Keratinocyte (primary cell): ENCODE results near the gene SCD. TPM values are rescaled to one million over a fixed set of nuclear protein-coding genes. Genes with fewer than 3 reads are reported as not detected.

Experiments
- DNase-seq: peaks from one replicate; pipeline ENCODE4 v3.0.0-alpha.2; 2011; ENCODE audit warnings: low read depth, missing footprints, low spot score
- FAIRE-seq: peaks from 2 replicates; lab custom pipeline; 2011; peaks lifted over from hg19 to GRCh38; lab: Jason Lieb, UNC
- H2AFZ ChIP-seq: 2 replicates; pipeline ENCODE4 v1.6.0; 2012; ENCODE audit warnings: low read length, control low read depth, inconsistent platforms; ENCODE audit not compliant: control insufficient read depth
- H3K27ac ChIP-seq: 2 replicates; pipeline ENCODE4 v1.5.1; 2011; ENCODE audit warnings: low read length; ENCODE audit not compliant: control insufficient read depth, insufficient read depth
- H3K27me3 ChIP-seq: 3 replicates; pipeline ENCODE4 v1.6.0; 2011; ENCODE audit warnings: low read length; ENCODE audit not compliant: control insufficient read depth, insufficient read depth; ENCODE audit errors: extremely low read depth
- H3K36me3 ChIP-seq, 2 experiments: 2 replicates in 1 of 2; 3 replicates in 1 of 2; pipeline ENCODE4 v1.5.1; 2011; ENCODE audit warnings: low read length in 2 of 2, mild to moderate bottlenecking in 1 of 2; ENCODE audit not compliant: control insufficient read depth in 2 of 2, insufficient read depth in 2 of 2; ENCODE audit errors: extremely low read depth in 1 of 2
- H3K4me1 ChIP-seq: 3 replicates; pipeline ENCODE4 v1.5.1; 2011; ENCODE audit warnings: low read length; ENCODE audit not compliant: control insufficient read depth, insufficient read depth; ENCODE audit errors: extremely low read depth
- H3K4me2 ChIP-seq: 3 replicates; pipeline ENCODE4 v1.6.0; 2011; ENCODE audit warnings: low read depth, low read length; ENCODE audit not compliant: control insufficient read depth, insufficient read depth; ENCODE audit errors: extremely low read depth
- H3K4me3 ChIP-seq, 3 experiments: fragments of 200-600 bp in 1 of 3; sonication (generic) in 1 of 3; 2 replicates in 2 of 3; 3 replicates in 1 of 3; pipeline ENCODE4 v1.5.1; 2011 to 2016; ENCODE audit warnings: low read length in 3 of 3, mild to moderate bottlenecking in 3 of 3, control low read depth in 2 of 3, inconsistent platforms in 1 of 3, low read depth in 1 of 3, mixed read lengths in 1 of 3, mixed run types in 1 of 3, moderate library complexity in 1 of 3; ENCODE audit not compliant: control insufficient read depth in 2 of 3, insufficient read depth in 2 of 3; ENCODE audit errors: extremely low read depth in 1 of 3
- H3K79me2 ChIP-seq: 2 replicates; pipeline ENCODE4 v1.6.0; 2012; ENCODE audit warnings: low read length; ENCODE audit not compliant: control insufficient read depth, insufficient read depth
- H3K9ac ChIP-seq: 3 replicates; pipeline ENCODE4 v1.6.0; 2011; ENCODE audit warnings: low read length; ENCODE audit not compliant: control insufficient read depth, insufficient read depth; ENCODE audit errors: extremely low read depth
- H3K9me1 ChIP-seq: 3 replicates; pipeline ENCODE4 v1.6.0; 2011; ENCODE audit warnings: low read length; ENCODE audit not compliant: control insufficient read depth, insufficient read depth; ENCODE audit errors: extremely low read depth
- H3K9me3 ChIP-seq: 2 replicates; pipeline ENCODE4 v1.5.1; 2012; ENCODE audit warnings: low read depth, low read length; ENCODE audit not compliant: control insufficient read depth
- H4K20me1 ChIP-seq: 3 replicates; pipeline ENCODE4 v1.6.0; 2011; ENCODE audit warnings: low read length; ENCODE audit not compliant: control insufficient read depth, insufficient read depth; ENCODE audit errors: extremely low read depth
- EZH2 ChIP-seq: IDR thresholded peaks from one replicate; pipeline ENCODE4 v1.6.1; 2012; ENCODE audit warnings: inconsistent platforms, mild to moderate bottlenecking, low read length, moderate library complexity
- dilution Hi-C: fragments of 300-500 bp; cut with MboI; formaldehyde crosslinking; loops from one replicate; pipeline ENCODE4 v1.7.0; 2020; ENCODE audit warnings: low sequenced_read_pairs; ENCODE audit not compliant: extremely low pct_ligation_motif_present
- polyA plus RNA-seq, 5 experiments: library from polyadenylated mRNA; depleted of rRNA in 3 of 5; stranded (reverse) in 3 of 5; stranded (forward) in 1 of 5; unstranded in 1 of 5; fragments of >200 nt; gene quantifications; 1 replicate in 1 of 5; 2 replicates in 3 of 5; 3 replicates in 1 of 5; pipeline versions ENCODE4 v1.2.1 to v1.2.3, GENCODE V29; 2011 to 2012; ENCODE audit warnings: missing spikeins in 2 of 5, low read depth in 1 of 5, low replicate concordance in 1 of 5
- TF ChIP-seq, protein P1 (sequence below), 3 experiments: IDR thresholded peaks in 1 of 3; conservative IDR thresholded peaks in 1 of 3; optimal IDR thresholded peaks in 1 of 3; 2 replicates in 2 of 3; 3 replicates in 1 of 3; pipeline versions ENCODE3 to v1.5.1; 2011; ENCODE audit warnings: low read length in 3 of 3, mild to moderate bottlenecking in 3 of 3, moderate library complexity in 2 of 3, control low read depth in 1 of 3, inconsistent platforms in 1 of 3; ENCODE audit not compliant: insufficient read depth in 2 of 3; ENCODE audit errors: extremely low read depth in 1 of 3

Gene SCD
- polyA plus RNA-seq, 1 donor (not counting 4 experiments of a cell fraction or from before 2014, with no cell fraction given): 1,275 TPM

DNA sequence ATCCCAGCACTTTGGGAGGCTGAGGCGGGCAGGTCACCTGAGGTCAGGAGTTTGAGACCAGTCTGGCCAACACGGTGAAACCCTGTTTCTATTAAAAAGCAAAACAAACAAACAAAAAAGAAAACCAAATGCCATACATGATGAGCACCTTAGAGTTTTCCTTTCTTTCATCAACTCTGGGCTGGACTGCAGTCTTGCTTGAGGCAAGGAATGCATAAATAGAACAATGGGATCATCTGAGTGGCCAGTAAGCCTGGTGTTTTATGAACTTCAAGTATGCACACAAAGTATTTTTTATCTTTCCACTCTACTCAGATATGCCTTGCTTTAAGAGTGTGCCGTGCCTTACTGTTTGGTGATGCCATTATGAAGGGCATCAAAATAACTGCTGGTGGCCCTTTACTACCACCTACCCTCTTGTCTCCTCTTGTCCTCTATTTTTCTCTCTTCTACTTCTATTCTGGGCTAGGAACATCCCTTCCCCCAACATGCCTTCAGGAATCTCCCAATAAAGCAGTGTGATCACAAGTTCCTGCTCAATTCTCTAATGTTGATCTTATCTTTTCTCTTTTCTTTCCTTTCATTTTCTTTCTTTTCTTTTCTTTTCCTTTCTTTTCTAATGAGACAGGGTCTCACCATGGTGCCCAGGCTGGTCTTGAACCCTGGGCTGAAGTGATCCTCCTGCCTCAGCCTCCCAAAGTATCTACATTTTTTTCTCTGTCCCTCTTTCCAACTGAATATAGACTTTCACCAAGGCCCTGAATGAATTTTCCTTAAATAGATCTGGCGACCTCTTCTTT, 10.2 kb downstream of the SCD start:
- peaks cover 49% of the 10 kb centered on the region for H3K79me2 ChIP-seq
- peaks cover 57 to 63% of the 10 kb centered on the region in 2 experiments for H3K36me3 ChIP-seq

DNA sequence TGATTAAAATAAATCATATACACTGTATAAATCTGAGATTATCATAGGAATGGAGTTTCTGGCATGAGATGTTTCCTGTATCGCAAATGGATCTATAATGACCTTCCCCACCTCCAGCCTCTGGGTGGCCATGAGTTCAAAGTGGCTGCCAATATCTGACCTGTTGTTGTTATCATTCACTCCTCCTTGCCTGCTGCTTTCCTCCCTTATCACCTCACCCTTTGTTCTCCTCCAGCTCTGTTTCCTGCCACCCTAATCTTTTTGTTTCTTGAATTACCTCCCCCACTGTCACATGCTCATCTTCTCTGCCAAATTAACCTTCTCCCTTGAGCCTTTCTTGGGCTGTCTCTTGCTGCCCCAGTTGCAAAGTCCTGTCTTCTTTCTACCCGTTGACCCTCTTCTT, 12.0 kb downstream of the SCD start:
- Histone ChIP-seq H3K4me2 (no peak overlapping the region), H4K20me1 (peaks cover 22% of the 10 kb centered on the region), H3K9me3 (no peaks in the 10 kb centered on the region), H3K27me3 (no peaks in the 10 kb centered on the region), H3K4me1 (peaks cover 28% of the 10 kb centered on the region), H3K4me3 (no peak overlapping the region), H3K9me1 (peaks cover 2% of the 10 kb centered on the region), H3K36me3 (peaks cover 56 to 63% of the 10 kb centered on the region in 2 experiments), H3K27ac (no peak overlapping the region), H3K79me2 (peaks cover 34% of the 10 kb centered on the region), H2AFZ (no peak overlapping the region), H3K9ac (no peak overlapping the region)
- TF ChIP-seq, protein P1, sequence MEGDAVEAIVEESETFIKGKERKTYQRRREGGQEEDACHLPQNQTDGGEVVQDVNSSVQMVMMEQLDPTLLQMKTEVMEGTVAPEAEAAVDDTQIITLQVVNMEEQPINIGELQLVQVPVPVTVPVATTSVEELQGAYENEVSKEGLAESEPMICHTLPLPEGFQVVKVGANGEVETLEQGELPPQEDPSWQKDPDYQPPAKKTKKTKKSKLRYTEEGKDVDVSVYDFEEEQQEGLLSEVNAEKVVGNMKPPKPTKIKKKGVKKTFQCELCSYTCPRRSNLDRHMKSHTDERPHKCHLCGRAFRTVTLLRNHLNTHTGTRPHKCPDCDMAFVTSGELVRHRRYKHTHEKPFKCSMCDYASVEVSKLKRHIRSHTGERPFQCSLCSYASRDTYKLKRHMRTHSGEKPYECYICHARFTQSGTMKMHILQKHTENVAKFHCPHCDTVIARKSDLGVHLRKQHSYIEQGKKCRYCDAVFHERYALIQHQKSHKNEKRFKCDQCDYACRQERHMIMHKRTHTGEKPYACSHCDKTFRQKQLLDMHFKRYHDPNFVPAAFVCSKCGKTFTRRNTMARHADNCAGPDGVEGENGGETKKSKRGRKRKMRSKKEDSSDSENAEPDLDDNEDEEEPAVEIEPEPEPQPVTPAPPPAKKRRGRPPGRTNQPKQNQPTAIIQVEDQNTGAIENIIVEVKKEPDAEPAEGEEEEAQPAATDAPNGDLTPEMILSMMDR (optimal IDR thresholded peaks at IDR 0.05 in 1 of 3, IDR thresholded peaks at IDR 0.05 in 1 of 3, conservative IDR thresholded peaks at IDR 0.05 in 1 of 3; ENCODE audit: extremely low read depth in 1 of 3, insufficient read depth in 2 of 3, low read length in 3 of 3): no peak
- TF ChIP-seq EZH2: no peak
- no peak for DNase-seq
- dilution Hi-C loops: no loop called here
- no peak for FAIRE-seq

More for the DNA sequence above, 10.2 kb downstream of the SCD start:
- Histone ChIP-seq H3K4me2 (no peak overlapping the region), H2AFZ (no peak overlapping the region), H3K27me3 (no peaks in the 10 kb centered on the region), H3K9ac (no peak overlapping the region), H3K9me1 (peaks cover 2% of the 10 kb centered on the region), H3K4me3 (no peak overlapping the region), H3K27ac (no peak overlapping the region), H3K4me1 (peaks cover 21% of the 10 kb centered on the region), H3K9me3 (no peaks in the 10 kb centered on the region), H4K20me1 (peaks cover 27% of the 10 kb centered on the region)
- TF ChIP-seq EZH2: no peak
- TF ChIP-seq, protein P1 (optimal IDR thresholded peaks at IDR 0.05 in 1 of 3, IDR thresholded peaks at IDR 0.05 in 1 of 3, conservative IDR thresholded peaks at IDR 0.05 in 1 of 3; ENCODE audit: extremely low read depth in 1 of 3, insufficient read depth in 2 of 3, low read length in 3 of 3): no peak
- DNase-seq (no peak), FAIRE-seq (no peak)
- dilution Hi-C loops: no loop called here
